Loucy (cell line): Measurements from ENCODE around the gene PGBD5.

ENCODE experiments used
- EZH2phosphoT487 ChIP-seq: fragments of 200-600 bp; IDR thresholded peaks from 2 replicates; pipeline ENCODE4 v1.6.1; 2018; ENCODE audit warnings: antibody characterized with exemption, mild to moderate bottlenecking, moderate library complexity, borderline replicate concordance
- TF ChIP-seq, protein P1 (sequence below): fragments of 200-600 bp; sonication (generic); conservative IDR thresholded peaks from 2 replicates; pipeline ENCODE4 v1.5.1; 2014; ENCODE audit warnings: mild to moderate bottlenecking, antibody characterized with exemption, low read length

DNA sequence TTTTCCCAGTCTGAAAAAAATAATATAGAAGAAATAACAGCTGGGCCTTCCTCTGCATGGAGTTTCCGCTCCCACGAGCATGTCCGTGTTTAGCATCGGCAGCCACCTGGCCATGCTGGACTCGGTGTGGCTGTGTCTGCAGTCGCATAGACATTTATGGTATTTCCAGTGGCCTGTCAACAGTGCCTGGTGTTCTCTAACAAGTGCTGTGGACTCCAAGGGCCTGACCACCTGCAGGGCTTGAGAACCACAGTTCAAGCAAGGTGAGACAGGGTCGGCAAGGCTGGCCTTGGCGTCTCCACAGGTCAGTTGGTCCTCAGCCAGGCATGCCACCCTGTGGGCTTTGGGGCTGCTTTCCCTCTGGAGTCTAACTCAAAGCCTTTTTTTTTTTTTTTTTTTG is 124.8 kb downstream of the PGBD5 start:
- TF ChIP-seq, protein P1, sequence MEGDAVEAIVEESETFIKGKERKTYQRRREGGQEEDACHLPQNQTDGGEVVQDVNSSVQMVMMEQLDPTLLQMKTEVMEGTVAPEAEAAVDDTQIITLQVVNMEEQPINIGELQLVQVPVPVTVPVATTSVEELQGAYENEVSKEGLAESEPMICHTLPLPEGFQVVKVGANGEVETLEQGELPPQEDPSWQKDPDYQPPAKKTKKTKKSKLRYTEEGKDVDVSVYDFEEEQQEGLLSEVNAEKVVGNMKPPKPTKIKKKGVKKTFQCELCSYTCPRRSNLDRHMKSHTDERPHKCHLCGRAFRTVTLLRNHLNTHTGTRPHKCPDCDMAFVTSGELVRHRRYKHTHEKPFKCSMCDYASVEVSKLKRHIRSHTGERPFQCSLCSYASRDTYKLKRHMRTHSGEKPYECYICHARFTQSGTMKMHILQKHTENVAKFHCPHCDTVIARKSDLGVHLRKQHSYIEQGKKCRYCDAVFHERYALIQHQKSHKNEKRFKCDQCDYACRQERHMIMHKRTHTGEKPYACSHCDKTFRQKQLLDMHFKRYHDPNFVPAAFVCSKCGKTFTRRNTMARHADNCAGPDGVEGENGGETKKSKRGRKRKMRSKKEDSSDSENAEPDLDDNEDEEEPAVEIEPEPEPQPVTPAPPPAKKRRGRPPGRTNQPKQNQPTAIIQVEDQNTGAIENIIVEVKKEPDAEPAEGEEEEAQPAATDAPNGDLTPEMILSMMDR, result no peak
- TF ChIP-seq EZH2phosphoT487, result no peak
